Testis (tissue), 3 donors: ENCODE measurements around the gene TMEM117. TPM values are rescaled to one million over a fixed set of nuclear protein-coding genes. Genes with fewer than 3 reads are reported as not detected.

Source experiments
- DNase-seq: peaks from one replicate; pipeline ENCODE4 v3.0.0-alpha.2; 2019
- H3K27ac ChIP-seq, 2 donors: fragments of 200-600 bp; sonication (generic); one replicate each; pipeline ENCODE4 v1.5.1; 2019
- H3K27me3 ChIP-seq: fragments of 200-600 bp; sonication (generic); one replicate; pipeline ENCODE4 v1.5.1; 2019
- H3K36me3 ChIP-seq: fragments of 200-600 bp; sonication (generic); one replicate; pipeline ENCODE4 v1.5.1; 2017; ENCODE audit warnings: low read depth; ENCODE audit errors: missing control alignments
- H3K4me1 ChIP-seq: fragments of 200-600 bp; sonication (generic); one replicate; pipeline ENCODE4 v1.5.1; 2019
- H3K4me3 ChIP-seq, 2 donors: fragments of 200-600 bp; sonication (generic); one replicate each; pipeline ENCODE4 v1.5.1; 2017 to 2019
- H3K9me3 ChIP-seq: fragments of 200-600 bp; sonication (generic); one replicate; pipeline ENCODE4 v1.5.1; 2017
- POLR2A ChIP-seq: fragments of 450-650 bp; IDR thresholded peaks from one replicate; pipeline ENCODE4 v1.6.1; 2017; ENCODE audit warnings: antibody characterized with exemption, mild to moderate bottlenecking, moderate library complexity
- WGBS, 2 donors: methylation state at CpG; one replicate each; pipeline ENCODE4 v1.1.5; 2018; 5-methylcytosine and 5-hydroxymethylcytosine counted together
- intact Hi-C: fragments of 100-400 bp; cut with DNase I; formaldehyde crosslinking; loops from one replicate; pipeline ENCODE4 v1.15.1; 2023; ENCODE audit warnings: low total_unique reads
- polyA plus RNA-seq: library from polyadenylated mRNA; stranded (reverse); fragments of 350-450 nt; fragmentation: Illumina TruSeq; extraction: RNeasy Lipid Tissue Mini Kit (QIAGEN cat#74804); gene quantifications from one replicate; pipeline ENCODE4 v1.2.3, GENCODE V29; 2014; ENCODE audit warnings: low read depth, low replicate concordance; ENCODE audit not compliant: insufficient read depth
- total RNA-seq, 2 donors: library from RNA; depleted of rRNA; stranded (reverse); fragments of >200 nt; gene quantifications; one replicate each; pipeline ENCODE4 v1.2.3, GENCODE V29; 2016
- TF ChIP-seq, protein P1 (sequence below), 3 experiments: fragments of 450-650 bp in 2 of 3; fragments of 200-600 bp in 1 of 3; sonication (generic) in 1 of 3; IDR thresholded peaks; one replicate each; pipeline ENCODE4 v1.5.1; 2016 to 2019; ENCODE audit warnings: antibody characterized with exemption in 3 of 3, mild to moderate bottlenecking in 2 of 3, moderate library complexity in 1 of 3

TMEM117 gene
- total and polyA plus RNA-seq, 3 donors from 2014 or later: 6.1 to 17.7 (median 14.8) TPM

DNA sequence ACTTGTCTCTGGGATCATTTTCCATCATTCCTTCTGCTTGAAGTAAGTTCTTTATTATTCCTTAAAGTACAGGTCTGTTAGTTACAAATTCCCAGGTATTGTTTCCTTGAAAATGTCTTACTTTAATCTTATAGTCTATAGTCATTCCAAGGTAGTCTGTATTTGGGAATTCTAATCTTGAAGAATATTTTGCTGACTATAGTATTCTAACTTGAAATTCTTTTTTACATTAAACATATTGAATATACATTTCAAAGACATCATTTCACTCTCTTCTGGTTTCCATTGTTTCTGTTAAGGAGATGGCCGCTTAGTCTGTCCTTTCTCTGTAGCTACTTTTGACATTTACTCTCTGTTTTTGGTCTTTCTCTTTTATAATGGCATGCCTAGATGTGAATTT lies 399.8 kb downstream of the TMEM117 start:
- intact Hi-C loops: no loop called here

DNA sequence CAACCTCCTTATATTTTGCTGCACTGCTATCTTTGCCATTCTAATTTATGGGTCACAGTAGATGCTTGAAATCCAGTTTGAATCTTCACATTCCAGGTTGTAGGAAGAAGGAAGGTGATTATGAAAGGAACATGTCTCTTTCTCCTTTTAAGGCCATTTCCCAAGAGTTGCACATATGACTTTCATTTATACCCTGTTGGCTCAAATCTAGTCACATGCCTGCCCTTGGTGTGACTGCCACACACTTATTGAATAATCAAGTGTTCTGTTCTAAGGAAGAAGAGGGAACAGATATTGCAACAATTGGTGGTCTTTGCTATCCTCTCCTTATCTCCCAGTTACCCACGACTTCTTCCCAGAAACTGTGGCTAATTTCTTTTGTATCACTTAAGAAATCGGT lies 404.3 kb downstream of the TMEM117 start:
- Histone ChIP-seq H3K9me3 (no peaks in the 10 kb centered on the region), H3K36me3 (no peaks in the 10 kb centered on the region), H3K4me3 (no peak overlapping the region), H3K4me1 (no peaks in the 10 kb centered on the region), H3K27me3 (no peaks in the 10 kb centered on the region), H3K27ac (no peak overlapping the region)
- TF ChIP-seq, protein P1, sequence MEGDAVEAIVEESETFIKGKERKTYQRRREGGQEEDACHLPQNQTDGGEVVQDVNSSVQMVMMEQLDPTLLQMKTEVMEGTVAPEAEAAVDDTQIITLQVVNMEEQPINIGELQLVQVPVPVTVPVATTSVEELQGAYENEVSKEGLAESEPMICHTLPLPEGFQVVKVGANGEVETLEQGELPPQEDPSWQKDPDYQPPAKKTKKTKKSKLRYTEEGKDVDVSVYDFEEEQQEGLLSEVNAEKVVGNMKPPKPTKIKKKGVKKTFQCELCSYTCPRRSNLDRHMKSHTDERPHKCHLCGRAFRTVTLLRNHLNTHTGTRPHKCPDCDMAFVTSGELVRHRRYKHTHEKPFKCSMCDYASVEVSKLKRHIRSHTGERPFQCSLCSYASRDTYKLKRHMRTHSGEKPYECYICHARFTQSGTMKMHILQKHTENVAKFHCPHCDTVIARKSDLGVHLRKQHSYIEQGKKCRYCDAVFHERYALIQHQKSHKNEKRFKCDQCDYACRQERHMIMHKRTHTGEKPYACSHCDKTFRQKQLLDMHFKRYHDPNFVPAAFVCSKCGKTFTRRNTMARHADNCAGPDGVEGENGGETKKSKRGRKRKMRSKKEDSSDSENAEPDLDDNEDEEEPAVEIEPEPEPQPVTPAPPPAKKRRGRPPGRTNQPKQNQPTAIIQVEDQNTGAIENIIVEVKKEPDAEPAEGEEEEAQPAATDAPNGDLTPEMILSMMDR (IDR thresholded peaks at IDR 0.05): no peak
- no peak for TF ChIP-seq POLR2A
- DNase-seq: no peak
- intact Hi-C loops: no loop called here
- 64 to 77% methylated on average over 2 of the region's 2 CpGs for WGBS, 2 donors

More for the DNA sequence above, 399.8 kb downstream of the TMEM117 start:
- DNase-seq: no peak
- Histone ChIP-seq H3K4me3 (no peak overlapping the region), H3K36me3 (no peaks in the 10 kb centered on the region), H3K9me3 (no peaks in the 10 kb centered on the region), H3K27ac (no peak overlapping the region), H3K4me1 (no peaks in the 10 kb centered on the region), H3K27me3 (no peaks in the 10 kb centered on the region)
- TF ChIP-seq, protein P1 (IDR thresholded peaks at IDR 0.05): no peak
- TF ChIP-seq POLR2A: no peak
- 96 to 100% methylated on average over 1 of the region's 1 CpG for WGBS, 2 donors

DNA sequence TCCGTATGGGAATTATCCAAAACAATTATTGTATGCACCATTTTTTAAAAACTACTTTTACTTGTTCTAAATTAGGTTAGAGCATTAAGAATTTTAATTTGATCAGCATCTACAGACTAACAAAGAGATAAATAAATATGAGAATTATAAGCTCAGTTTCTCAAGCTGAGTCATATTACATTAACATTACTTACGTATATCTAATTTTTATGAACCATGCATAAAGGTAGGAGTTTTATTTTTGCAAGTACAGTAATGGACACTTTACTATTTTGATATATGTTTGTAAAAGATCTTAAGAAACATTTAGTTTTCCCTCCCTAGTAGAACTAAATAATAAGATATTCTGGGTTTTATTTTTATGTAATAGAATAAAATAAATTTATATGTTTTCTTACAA lies 410.1 kb downstream of the TMEM117 start:
- no peak for TF ChIP-seq POLR2A
- TF ChIP-seq, protein P1 (IDR thresholded peaks at IDR 0.05): no peak
- no peaks in the 10 kb centered on the region for H3K9me3 ChIP-seq
- H3K27ac ChIP-seq: no peak overlapping the region
- no peaks in the 10 kb centered on the region for H3K36me3 ChIP-seq
- no peak overlapping the region for H3K4me3 ChIP-seq
- no peaks in the 10 kb centered on the region for H3K4me1 ChIP-seq
- 90 to 94% methylated on average over 2 of the region's 2 CpGs for WGBS, 2 donors
- no peaks in the 10 kb centered on the region for H3K27me3 ChIP-seq
- intact Hi-C loops: no loop called here
- DNase-seq: no peak

DNA sequence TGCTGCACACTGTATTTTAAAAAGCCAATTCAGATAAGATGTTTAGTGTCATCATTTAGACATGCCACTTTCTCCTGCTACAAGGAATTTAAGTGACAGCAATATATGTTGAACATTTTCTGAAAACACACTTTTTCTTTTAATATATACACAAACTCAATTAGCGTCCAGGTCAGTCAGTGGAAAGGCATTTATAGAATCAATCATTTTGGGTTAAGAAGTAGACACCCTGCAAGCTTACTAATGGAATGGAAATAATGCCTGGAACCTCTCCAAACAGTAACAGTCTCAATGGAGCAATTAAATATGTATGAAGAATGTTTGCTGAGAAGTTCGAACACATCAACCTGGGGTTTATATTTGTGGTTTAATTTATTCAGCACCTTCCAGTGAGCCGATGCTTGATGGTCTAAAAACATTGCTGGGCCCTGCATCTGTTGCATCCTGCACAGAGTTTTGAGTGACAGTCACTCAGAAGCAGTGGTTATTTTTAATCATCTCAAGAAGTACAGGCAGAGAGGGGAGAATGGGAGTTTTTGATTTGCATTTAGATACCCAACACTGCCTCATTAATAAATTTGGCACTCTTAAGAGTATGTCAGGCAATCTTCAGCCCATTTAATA lies 410.7 kb downstream of the TMEM117 start:
- TF ChIP-seq, protein P1 (IDR thresholded peaks at IDR 0.05): no peak
- no peak for TF ChIP-seq POLR2A
- Histone ChIP-seq H3K4me1 (no peaks in the 10 kb centered on the region), H3K27me3 (no peaks in the 10 kb centered on the region), H3K36me3 (no peaks in the 10 kb centered on the region), H3K9me3 (no peaks in the 10 kb centered on the region), H3K4me3 (no peak overlapping the region), H3K27ac (no peak overlapping the region)
- 76 to 78% methylated on average over 3 of the region's 3 CpGs for WGBS, 2 donors
- intact Hi-C loops: no loop called here
- no peak for DNase-seq

DNA sequence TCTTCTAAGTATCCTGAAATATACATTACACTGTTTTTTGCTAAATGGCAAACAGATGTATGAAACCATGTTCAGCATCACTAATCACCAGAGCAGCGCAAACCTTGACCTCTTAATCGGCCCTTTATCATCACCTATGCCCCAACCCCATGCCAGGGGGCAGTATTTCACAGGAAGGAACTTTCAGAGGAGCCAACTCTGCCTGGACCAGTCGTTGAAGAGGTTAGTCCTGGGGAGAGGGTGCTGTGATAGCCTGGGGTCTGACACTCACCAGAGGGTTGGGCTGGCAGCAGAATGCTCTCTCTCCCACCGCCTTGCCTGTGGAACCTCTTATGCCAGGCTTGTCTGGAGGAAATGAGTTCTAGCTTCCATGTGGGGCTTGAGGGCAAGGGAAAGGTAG lies 411.7 kb downstream of the TMEM117 start:
- H3K4me1 ChIP-seq: no peaks in the 10 kb centered on the region
- DNase-seq: no peak
- H3K27me3 ChIP-seq: no peaks in the 10 kb centered on the region
- TF ChIP-seq POLR2A: no peak
- TF ChIP-seq, protein P1 (IDR thresholded peaks at IDR 0.05): no peak
- WGBS, 2 donors: 79 to 85% methylated on average over 4 of the region's 4 CpGs
- no peaks in the 10 kb centered on the region for H3K9me3 ChIP-seq
- no peaks in the 10 kb centered on the region for H3K36me3 ChIP-seq
- no peak overlapping the region for H3K4me3 ChIP-seq
- no peak overlapping the region for H3K27ac ChIP-seq
- intact Hi-C loops: no loop called here
